ENCODE data around the gene CYB5A.

DNA sequence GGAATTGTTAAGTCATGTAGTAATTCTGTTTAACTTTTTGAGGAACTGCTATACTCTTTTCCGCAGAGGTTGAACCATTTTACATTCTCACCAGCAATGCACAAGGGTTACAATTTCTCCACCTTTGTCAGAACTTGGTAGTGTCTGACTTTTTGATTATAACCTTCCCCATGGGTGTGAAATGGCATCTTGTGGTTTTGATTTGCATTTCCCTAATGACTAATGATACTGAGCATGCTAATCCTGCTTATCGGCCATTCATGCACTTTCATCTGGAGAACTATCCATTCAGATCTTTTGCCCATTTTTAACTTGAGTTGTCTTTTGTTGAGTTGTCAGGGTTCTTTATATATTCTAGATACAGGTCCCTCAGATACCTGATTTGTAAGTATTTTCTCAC is 47.2 kb downstream of the CYB5A start:
- TF ChIP-seq, protein P1, sequence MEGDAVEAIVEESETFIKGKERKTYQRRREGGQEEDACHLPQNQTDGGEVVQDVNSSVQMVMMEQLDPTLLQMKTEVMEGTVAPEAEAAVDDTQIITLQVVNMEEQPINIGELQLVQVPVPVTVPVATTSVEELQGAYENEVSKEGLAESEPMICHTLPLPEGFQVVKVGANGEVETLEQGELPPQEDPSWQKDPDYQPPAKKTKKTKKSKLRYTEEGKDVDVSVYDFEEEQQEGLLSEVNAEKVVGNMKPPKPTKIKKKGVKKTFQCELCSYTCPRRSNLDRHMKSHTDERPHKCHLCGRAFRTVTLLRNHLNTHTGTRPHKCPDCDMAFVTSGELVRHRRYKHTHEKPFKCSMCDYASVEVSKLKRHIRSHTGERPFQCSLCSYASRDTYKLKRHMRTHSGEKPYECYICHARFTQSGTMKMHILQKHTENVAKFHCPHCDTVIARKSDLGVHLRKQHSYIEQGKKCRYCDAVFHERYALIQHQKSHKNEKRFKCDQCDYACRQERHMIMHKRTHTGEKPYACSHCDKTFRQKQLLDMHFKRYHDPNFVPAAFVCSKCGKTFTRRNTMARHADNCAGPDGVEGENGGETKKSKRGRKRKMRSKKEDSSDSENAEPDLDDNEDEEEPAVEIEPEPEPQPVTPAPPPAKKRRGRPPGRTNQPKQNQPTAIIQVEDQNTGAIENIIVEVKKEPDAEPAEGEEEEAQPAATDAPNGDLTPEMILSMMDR (IDR thresholded peaks at IDR 0.05) = no peak
- no peak for TF ChIP-seq POLR2A (IDR thresholded peaks at IDR 0.05)

All from uterus (tissue), 2 donors.